GM12878 (cell line): ENCODE results near the gene PITPNM3.

Experiments
- CEBPB ChIP-seq, 2 experiments: fragments of 150-350 bp in 1 of 2; IDR thresholded peaks; 2 replicates each; pipeline ENCODE4 v1.6.1; 2012 to 2014; ENCODE audit warnings: low read depth in 2 of 2, low read length in 2 of 2, borderline replicate concordance in 1 of 2, inconsistent platforms in 1 of 2
- CHD2 ChIP-seq: IDR thresholded peaks from 2 replicates; pipeline ENCODE4 v1.6.1; 2011; ENCODE audit warnings: low read depth, low read length, improper control_type of control experiment, borderline replicate concordance
- CTCF ChIP-seq, 3 experiments: IDR thresholded peaks in 2 of 3; conservative IDR thresholded peaks in 1 of 3; 2 replicates each; pipeline ENCODE4 v1.5.1; 2011; ENCODE audit warnings: low read depth in 3 of 3, low read length in 3 of 3, mild to moderate bottlenecking in 3 of 3, control low read depth in 2 of 3, moderate library complexity in 2 of 3, inconsistent platforms in 1 of 3, mixed read lengths in 1 of 3; ENCODE audit not compliant: control insufficient read depth in 2 of 3, insufficient read depth in 1 of 3; ENCODE audit errors: extremely low read depth in 1 of 3
- E2F8 ChIP-seq: fragments of 450-650 bp; IDR thresholded peaks from 2 replicates; pipeline ENCODE4 v1.6.1; 2018; ENCODE audit warnings: mild to moderate bottlenecking, low read depth, moderate library complexity; ENCODE audit not compliant: partially characterized antibody
- FOS ChIP-seq: IDR thresholded peaks from 3 replicates; pipeline ENCODE4 v1.6.1; 2011; ENCODE audit warnings: borderline replicate concordance; ENCODE audit not compliant: insufficient read length; ENCODE audit errors: extremely low read depth
- FOXK2 ChIP-seq: fragments of 450-650 bp; IDR thresholded peaks from 2 replicates; pipeline ENCODE4 v1.6.1; 2017; ENCODE audit warnings: mild to moderate bottlenecking, moderate library complexity
- MAX ChIP-seq: IDR thresholded peaks from 2 replicates; pipeline ENCODE4 v1.6.1; 2012; ENCODE audit warnings: low read depth, low read length, improper control_type of control experiment
- POLR2A ChIP-seq: IDR thresholded peaks from 2 replicates; pipeline ENCODE4 v1.6.1; 2011; ENCODE audit warnings: low read depth, mild to moderate bottlenecking, low read length
- SP1 ChIP-seq: IDR thresholded peaks from one replicate; pipeline ENCODE4 v1.6.1; 2011; ENCODE audit warnings: low read depth, low read length
- TBL1XR1 ChIP-seq: IDR thresholded peaks from 2 replicates; pipeline ENCODE4 v1.6.1; 2012; ENCODE audit warnings: low read depth, low read length, improper control_type of control experiment

- TF ChIP-seq FOS = no peak
- no peak for TF ChIP-seq MAX
- no peak for TF ChIP-seq FOXK2
- TF ChIP-seq CTCF (IDR thresholded peaks at IDR 0.05 in 2 of 3, conservative IDR thresholded peaks at IDR 0.05 in 1 of 3; ENCODE audit: control insufficient read depth in 2 of 3, extremely low read depth in 1 of 3, insufficient read depth in 1 of 3, low read depth in 3 of 3, low read length in 3 of 3) = no peak
- no peak for TF ChIP-seq SP1
- no peak for TF ChIP-seq E2F8
- TF ChIP-seq CHD2 = no peak
- no peak for TF ChIP-seq CEBPB (IDR thresholded peaks at IDR 0.05; ENCODE audit: borderline replicate concordance in 1 of 2, low read depth in 2 of 2, low read length in 2 of 2)
- TF ChIP-seq TBL1XR1 = no peak
- no peak for TF ChIP-seq POLR2A
Measured at GRCh38 chr17:6476810-6477179, 79.6 kb downstream of the PITPNM3 start.
